ENCODE data around the gene ZFP62. TPM values are rescaled to one million over a fixed set of nuclear protein-coding genes. Genes with fewer than 3 reads are reported as not detected.
A peak's percentile ranks its signal among the peaks of the same experiment; 100 is the strongest.

Gene ZFP62
- total RNA-seq, 6 donors from 2014 or later, result 19.6 to 41.2 (median 26.1) TPM

DNA sequence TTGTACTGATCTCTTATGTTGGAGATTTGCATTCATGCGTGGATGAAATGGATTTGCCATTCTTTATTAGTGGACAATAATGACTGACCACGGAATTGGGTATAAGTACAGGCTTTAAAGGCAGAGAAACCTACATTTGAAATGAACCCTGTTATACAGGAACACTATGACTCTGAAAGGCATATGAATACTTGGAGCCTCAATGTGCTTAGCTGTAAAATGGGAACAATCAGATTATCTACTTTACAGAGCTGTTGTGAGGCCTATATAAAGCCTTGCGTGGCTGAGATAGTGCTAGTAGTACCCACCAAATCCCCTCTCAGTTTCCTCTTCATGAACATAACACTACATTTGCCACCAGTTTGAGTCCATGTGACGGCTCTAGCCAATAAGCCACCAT is 39.5 kb downstream of the ZFP62 start:
- Histone ChIP-seq H3K4me3 (no peak overlapping the region), H3K27me3 (no peaks in the 10 kb centered on the region), H3K4me1 (peaks cover 45 to 56% (median 46%) of the 10 kb centered on the region in 4 donors), H3K36me3 (peaks cover 0 to 3% (median 0%) of the 10 kb centered on the region in 4 donors), H3K27ac (peak overlapping the region; percentile 43 to 81 (median 72)), H3K9me3 (no peaks in the 10 kb centered on the region)
- no peak for TF ChIP-seq POLR2AphosphoS5 (IDR thresholded peaks at IDR 0.05)
- TF ChIP-seq EP300 (IDR thresholded peaks at IDR 0.05), result no peak
- TF ChIP-seq POLR2A (IDR thresholded peaks at IDR 0.05), result no peak
- TF ChIP-seq, protein P1, sequence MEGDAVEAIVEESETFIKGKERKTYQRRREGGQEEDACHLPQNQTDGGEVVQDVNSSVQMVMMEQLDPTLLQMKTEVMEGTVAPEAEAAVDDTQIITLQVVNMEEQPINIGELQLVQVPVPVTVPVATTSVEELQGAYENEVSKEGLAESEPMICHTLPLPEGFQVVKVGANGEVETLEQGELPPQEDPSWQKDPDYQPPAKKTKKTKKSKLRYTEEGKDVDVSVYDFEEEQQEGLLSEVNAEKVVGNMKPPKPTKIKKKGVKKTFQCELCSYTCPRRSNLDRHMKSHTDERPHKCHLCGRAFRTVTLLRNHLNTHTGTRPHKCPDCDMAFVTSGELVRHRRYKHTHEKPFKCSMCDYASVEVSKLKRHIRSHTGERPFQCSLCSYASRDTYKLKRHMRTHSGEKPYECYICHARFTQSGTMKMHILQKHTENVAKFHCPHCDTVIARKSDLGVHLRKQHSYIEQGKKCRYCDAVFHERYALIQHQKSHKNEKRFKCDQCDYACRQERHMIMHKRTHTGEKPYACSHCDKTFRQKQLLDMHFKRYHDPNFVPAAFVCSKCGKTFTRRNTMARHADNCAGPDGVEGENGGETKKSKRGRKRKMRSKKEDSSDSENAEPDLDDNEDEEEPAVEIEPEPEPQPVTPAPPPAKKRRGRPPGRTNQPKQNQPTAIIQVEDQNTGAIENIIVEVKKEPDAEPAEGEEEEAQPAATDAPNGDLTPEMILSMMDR (IDR thresholded peaks at IDR 0.05), result no peak
- DNase-seq (no peak), ATAC-seq (ENCODE audit: low FRiP score in 2 of 2) (no peak)
- 92% methylated on average over 4 of the region's 4 CpGs for WGBS, 2 donors

DNA sequence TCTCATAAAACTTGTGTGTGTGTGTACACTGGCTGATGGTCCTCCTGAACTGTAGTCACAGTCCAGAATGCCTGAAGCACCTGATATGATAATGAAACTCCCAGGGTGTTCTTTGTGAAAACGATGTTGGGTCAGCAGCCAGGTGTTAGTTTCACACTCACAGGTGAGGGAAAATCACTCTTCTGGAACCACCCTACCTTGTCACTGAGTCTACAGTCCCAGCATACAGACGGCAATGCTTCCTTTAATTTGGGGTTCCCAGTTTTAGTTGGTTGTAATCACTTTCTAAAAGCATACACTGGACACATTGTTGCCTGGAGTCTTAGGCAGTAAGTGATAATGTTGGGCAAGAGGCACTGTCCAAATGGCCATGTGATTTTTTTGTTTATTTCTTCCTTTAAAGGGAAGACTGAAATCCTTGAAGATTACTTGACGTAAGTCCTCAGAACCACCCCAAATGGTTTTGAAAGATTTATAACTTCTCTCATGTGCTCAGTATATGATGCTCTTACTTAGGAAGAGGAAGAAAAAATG is 40.2 kb downstream of the ZFP62 start:
- DNase-seq (no peak), ATAC-seq (ENCODE audit: low FRiP score in 2 of 2) (peak; percentile 59 to 69)
- Histone ChIP-seq H3K9me3 (no peaks in the 10 kb centered on the region), H3K36me3 (no peaks in the 10 kb centered on the region), H3K4me3 (no peak overlapping the region), H3K27me3 (no peaks in the 10 kb centered on the region), H3K4me1 (peaks cover 45 to 56% (median 47%) of the 10 kb centered on the region in 4 donors), H3K27ac (peak overlapping the region; percentile 54 to 88 (median 72))
- TF ChIP-seq POLR2A (IDR thresholded peaks at IDR 0.05) (peak in 1 of 4 donors; percentile 70), POLR2AphosphoS5 (IDR thresholded peaks at IDR 0.05) (peak in 1 of 2 donors; percentile 76), EP300 (IDR thresholded peaks at IDR 0.05) (peak; percentile 24 to 94 (median 42))
- TF ChIP-seq, protein P1 (IDR thresholded peaks at IDR 0.05), result no peak
- WGBS, 2 donors, result 46 to 48% methylated on average over 3 of the region's 3 CpGs

DNA sequence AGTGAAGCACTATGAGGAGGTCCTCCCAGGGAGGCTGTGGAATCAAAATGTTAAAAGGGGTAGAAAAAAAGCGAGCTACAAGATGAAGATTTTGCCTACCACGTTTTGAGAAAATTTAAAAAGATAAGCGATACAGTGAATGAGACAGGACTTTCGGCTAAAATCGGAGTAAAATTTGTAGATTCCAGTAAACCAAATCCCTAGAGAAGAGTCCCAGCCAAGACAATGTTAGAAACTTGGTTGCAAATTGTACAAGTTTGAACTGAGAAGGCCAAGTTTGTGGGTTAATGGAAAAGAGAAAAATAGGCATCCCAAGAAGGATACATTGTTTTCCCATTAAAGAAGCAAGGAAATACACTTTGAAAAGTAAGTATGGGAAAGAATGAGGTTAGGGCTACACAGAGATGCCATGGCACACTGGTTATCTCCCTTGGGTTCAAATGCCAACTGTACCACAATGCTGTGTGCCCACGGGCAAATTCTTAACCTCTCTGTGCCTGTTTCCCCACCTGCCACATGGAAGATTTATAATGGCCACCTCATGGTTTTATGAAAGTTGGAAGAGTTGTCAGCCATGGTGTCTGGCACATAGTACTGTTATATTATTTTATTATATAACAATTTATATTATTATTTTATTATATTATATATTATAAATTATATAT is 42.3 kb downstream of the ZFP62 start:
- ATAC-seq (ENCODE audit: low FRiP score in 2 of 2) (no peak), DNase-seq (no peak)
- no peaks in the 10 kb centered on the region for H3K9me3 ChIP-seq
- no peaks in the 10 kb centered on the region for H3K27me3 ChIP-seq
- H3K36me3 ChIP-seq, result no peaks in the 10 kb centered on the region
- peak overlapping the region in 3 of 4 donors; percentile 81 to 99 (median 82) for H3K27ac ChIP-seq
- TF ChIP-seq POLR2A (IDR thresholded peaks at IDR 0.05), result no peak
- TF ChIP-seq EP300 (IDR thresholded peaks at IDR 0.05), result no peak
- TF ChIP-seq POLR2AphosphoS5 (IDR thresholded peaks at IDR 0.05), result no peak
- TF ChIP-seq, protein P1 (IDR thresholded peaks at IDR 0.05), result no peak
- no peak overlapping the region for H3K4me3 ChIP-seq
- WGBS, 2 donors, result 85 to 92% methylated on average over 6 of the region's 6 CpGs
- H3K4me1 ChIP-seq, result peaks cover 41 to 51% (median 46%) of the 10 kb centered on the region in 4 donors

DNA sequence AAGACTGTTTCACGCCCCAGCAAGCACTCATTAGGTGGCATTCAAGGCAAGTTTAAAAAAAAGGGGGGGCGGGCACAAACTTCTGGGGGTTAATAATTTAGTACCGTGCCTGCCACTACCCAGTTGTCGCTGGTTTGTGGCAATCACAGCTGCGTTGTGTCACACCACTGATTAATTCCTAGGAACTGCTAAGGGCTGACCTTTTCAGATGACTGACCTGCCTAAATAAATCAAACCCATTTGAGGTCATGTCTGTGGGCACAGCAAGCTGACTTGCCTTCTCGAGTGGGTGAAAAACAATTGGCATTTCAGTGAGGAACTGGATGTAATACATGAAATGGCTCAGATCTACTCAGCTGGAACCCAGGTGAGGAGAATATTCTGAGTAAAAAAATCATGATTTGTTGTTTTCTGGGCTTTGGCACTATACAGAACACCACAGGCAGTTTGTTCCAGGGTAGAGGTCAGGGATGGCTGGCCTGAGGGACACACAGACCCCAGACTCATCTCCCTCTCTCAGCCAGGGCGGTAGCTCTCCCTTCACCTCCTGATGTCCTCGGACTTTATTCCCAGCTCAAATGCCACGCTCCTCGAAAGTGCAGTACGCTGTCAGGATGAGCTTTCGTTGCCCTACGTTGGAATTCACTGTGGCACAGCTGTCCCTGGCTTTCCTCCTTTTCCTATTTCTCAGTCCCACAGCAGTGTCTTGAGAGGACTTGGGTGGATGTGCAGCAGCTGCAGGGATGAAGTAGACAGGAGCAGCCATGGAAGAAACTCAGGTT is 43.0 kb downstream of the ZFP62 start:
- no peak for DNase-seq
- 54 to 55% methylated on average over 13 of the region's 13 CpGs for WGBS, 2 donors
- TF ChIP-seq EP300 (IDR thresholded peaks at IDR 0.05) (no peak), POLR2A (IDR thresholded peaks at IDR 0.05) (peak in 1 of 4 donors; percentile 33), POLR2AphosphoS5 (IDR thresholded peaks at IDR 0.05) (peak; percentile 14 to 25)
- H3K27me3 ChIP-seq, result no peaks in the 10 kb centered on the region
- H3K9me3 ChIP-seq, result no peaks in the 10 kb centered on the region
- H3K36me3 ChIP-seq, result no peaks in the 10 kb centered on the region
- peaks cover 41 to 51% (median 46%) of the 10 kb centered on the region in 4 donors for H3K4me1 ChIP-seq
- H3K27ac ChIP-seq, result peak overlapping the region; percentile 59 to 99 (median 82)
- ATAC-seq (ENCODE audit: low FRiP score in 2 of 2), result no peak
- H3K4me3 ChIP-seq, result no peak overlapping the region
